SH-SY5Y (cell line): ENCODE data around the gene SALL1.

Source experiments
- GATA2 ChIP-seq: IDR thresholded peaks from 2 replicates; pipeline ENCODE4 v1.6.1; 2011; ENCODE audit warnings: mild to moderate bottlenecking, low read depth, low read length
- GATA3 ChIP-seq: IDR thresholded peaks from 2 replicates; pipeline ENCODE4 v1.6.1; 2011; ENCODE audit warnings: low read depth, mild to moderate bottlenecking, low read length, moderate library complexity

DNA sequence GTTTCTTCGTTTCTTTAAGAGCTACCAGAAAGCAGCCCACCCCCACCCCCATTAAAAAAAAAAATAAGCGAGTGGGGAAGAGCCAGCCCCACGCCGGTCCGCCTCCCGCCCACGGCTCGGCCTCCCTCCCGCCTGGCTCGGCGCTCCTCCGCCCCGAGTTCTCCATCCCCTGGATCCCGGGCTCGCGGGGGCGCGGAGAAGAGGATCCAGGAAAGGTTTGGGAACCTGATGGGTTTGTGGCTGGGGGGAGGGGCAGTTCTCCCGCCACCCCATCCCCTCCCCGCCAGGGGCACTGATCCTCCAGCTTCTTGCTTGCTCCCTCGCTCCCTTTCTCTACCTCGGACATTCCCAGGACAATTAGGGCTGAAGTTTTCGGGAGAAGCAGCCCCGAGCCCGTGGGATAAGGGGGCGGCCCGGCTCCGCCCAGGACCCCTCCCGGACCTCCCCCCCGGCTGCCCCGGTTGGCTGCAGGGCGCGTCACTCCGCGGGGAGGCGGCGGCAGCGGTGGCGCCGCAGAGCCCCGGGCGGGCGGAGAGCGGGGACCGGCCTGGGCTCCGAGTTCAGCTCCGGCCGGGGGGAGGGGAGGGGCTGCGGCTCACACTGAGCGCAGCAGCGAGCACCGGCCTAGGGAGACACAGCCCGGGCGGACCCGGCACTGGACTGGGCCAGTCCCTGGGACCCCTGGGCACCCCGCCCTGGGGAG lies 1.0 kb upstream of the SALL1 start:
- TF ChIP-seq GATA3 (no peak), GATA2 (no peak)
